GM10847 (cell line): ENCODE results near the gene ANO10.

Source experiments
- POLR2A ChIP-seq: IDR thresholded peaks from 2 replicates; pipeline ENCODE4 v1.6.1; 2011; ENCODE audit not compliant: insufficient read length; ENCODE audit errors: extremely low read depth

ANO10 gene

DNA sequence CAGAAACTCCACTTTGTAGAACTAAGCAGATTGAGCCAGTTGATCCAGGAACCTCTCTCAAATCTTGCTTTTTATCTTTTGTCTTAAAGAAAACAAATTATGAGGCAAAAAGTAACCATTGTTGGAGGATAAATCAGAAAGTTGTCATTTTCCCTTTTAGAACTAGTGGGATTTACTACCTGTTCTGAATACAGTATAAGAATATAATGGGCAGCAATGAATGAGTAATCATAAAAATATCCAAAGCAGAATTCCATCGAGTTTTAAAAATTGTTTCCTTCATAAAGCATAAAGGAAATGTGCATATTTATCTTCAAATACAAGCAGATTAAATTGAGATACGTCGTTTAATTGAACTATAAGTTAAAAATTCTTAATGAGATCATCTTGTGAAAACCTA lies 15.9 kb upstream of the ANO10 start:
- TF ChIP-seq POLR2A: no peak

GRCh38 chr3:43632986-43633385 lies 11.2 kb upstream of the ANO10 start:
- TF ChIP-seq POLR2A: no peak

DNA sequence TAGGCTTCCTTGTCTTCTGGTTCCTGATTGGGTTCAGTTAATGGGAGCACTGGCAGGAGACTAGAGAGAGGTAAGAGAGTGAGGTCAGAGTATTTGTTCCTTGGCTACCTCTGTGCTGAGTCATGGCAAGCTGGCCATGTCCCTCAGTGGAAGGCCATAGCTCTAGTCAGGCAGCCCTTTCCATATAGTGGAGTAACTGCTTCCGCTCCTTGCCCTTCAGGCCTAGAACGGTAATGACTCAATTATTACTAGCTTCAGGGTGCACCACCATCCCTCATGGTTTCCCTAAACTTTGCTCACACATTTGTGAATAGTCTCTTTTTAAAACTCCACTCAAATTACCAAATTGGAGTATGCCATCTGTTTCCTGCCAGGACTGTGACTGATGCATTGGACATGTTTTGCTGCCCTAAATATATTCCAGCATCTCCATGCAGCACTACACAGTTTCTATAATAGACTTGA lies 10.5 kb upstream of the ANO10 start:
- TF ChIP-seq POLR2A: no peak

GRCh38 chr3:43629741-43630140 lies 7.9 kb upstream of the ANO10 start:
- TF ChIP-seq POLR2A: no peak

GRCh38 chr3:43629257-43629656 lies 7.4 kb upstream of the ANO10 start:
- no peak for TF ChIP-seq POLR2A

GRCh38 chr3:43627360-43627759 lies 5.5 kb upstream of the ANO10 start:
- TF ChIP-seq POLR2A: no peak

DNA sequence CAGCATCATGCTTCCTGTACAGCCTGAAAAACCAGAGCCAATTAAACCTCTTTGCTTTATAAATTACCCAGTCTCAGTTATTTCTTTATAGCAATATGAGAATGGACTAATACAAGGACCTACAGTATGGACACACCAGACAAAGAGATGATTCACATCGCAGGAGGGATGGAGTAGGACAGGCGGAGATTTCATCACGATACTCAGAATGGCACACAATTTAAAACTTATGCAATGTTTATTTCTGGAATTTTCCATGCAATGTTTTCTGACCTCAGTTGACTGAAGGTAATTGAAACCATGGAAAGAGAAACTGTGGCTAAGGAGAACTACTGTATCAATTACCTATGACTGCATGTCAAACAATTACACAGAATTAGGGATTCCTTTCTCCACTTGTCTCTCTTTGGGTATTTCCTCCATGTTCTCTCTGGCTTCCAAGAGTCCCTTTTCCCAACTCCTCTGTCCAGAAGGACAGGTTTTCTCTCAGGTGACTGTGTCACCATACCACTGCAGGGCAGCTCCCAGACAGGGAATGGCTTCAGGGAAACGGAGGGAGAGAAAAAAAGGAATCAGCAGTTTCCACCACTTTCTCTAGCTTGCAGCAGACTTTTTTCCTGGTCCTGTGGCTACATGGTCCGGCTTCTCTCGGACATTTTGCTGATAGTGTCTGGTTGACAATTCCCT lies 3.0 kb upstream of the ANO10 start:
- TF ChIP-seq POLR2A: no peak

GRCh38 chr3:43620831-43621655 lies 768 bp downstream of the ANO10 start:
- no peak for TF ChIP-seq POLR2A

GRCh38 chr3:43619588-43619987 lies 2.2 kb downstream of the ANO10 start:
- TF ChIP-seq POLR2A: no peak

DNA sequence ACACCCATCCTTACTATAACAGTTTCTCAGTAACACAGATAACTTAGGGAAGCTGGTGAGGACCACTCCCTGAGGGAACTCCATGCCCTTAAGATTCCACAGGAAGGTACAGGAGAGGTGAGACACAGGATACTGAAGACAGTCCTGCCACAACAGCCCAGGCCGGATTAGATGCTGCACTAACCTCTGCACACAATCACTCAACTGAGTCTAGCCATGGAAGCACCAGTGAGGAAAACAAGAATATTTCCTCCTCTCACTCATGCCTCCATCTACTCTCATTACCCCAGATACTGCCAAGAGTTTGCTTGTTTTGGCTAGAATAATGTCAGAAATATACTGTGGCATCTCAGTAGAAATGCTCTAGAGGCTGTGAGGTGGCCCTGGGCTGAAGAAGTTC lies 3.7 kb downstream of the ANO10 start:
- no peak for TF ChIP-seq POLR2A

- no peak for TF ChIP-seq POLR2A
Observed at GRCh38 chr3:43616034-43616433, 5.8 kb downstream of the ANO10 start.

GRCh38 chr3:43615133-43615532 lies 6.7 kb downstream of the ANO10 start:
- TF ChIP-seq POLR2A: no peak

DNA sequence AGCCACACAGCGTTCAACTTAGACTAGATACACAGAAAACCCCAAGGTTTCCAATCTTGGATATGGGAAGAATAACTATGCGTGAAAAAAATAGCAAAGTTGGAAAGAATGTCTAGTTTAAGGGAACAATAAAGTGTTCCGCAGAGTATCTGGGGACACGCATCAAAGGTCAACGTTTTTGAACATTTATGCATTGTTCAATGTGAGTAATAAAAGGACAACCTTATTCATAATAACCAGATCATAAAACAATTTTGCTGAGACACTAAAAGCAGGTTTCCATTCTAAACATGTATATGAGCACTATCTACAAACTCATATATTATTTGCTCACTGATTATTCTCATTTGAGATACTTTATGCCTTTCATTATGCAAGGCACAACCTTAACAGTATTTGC lies 7.8 kb downstream of the ANO10 start:
- no peak for TF ChIP-seq POLR2A

GRCh38 chr3:43612419-43612818 lies 9.4 kb downstream of the ANO10 start:
- TF ChIP-seq POLR2A: no peak

- no peak for TF ChIP-seq POLR2A
Observed at GRCh38 chr3:43609406-43609805, 12.4 kb downstream of the ANO10 start.

- TF ChIP-seq POLR2A: no peak
Observed at GRCh38 chr3:43608751-43609150, 13.1 kb downstream of the ANO10 start.
